GM21737 (cell line): ENCODE results near the gene SMARCAL1.
"Not testable (repeated sequence)": the region's sequence is repeated elsewhere in the genome, so short reads cannot be mapped to it uniquely, and the experiment has no call there.

Experiments used
- ATAC-seq: cut with Tn5 transposase; IDR thresholded peaks from one replicate; pipeline ENCODE4 v1.9.1; 2021; ENCODE audit warnings: mild to moderate bottlenecking, moderate library complexity; ENCODE audit not compliant: unreplicated experiment

SMARCAL1 gene

DNA sequence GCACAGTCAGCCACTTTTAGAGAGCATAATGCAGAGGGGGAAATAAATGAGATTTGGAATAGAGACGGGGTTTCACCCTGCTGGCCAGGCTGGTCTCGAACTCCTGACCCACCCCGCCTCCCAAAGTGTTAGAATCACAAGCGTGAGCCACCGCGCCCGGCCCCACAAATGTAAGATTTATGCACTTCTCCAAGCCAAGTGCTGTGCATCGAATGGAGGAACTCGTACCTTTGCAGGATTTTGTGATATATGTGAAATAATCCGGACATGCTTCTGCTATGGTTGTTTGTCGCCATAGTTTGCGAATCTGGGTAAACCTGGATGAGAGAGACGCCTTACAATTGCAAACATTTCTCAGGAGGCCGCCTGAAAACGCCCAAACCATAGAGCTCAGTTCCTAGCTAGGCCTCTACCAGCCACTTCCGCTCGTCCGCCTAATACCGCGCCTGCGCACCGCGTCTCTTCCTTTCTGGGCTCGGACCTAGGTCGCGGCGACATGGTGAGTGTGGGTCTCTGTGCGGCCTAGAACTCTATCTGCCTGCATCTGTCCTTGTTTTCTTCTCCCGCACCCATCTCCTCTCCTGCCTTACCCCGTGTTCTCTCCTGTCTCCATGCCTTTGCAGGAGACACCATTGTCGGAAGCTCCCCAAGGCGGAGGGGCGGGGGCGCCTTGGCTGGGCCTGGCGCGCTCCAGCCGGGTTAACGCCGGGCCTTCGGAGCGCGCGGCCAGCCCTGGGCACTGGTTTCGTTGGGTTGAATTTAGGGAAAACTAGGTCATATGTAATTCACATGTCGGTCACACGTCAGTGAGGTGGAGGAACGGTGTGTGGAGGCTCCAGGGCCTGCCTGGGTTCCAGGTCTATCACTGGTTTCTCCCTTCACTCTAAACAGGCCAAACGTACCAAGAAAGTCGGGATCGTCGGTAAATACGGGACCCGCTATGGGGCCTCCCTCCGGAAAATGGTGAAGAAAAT, 86.4 kb downstream of the SMARCAL1 start, which contains the start of gene RPL37A:
TSS of gene RPL37A (plus strand) at position 466 of the 974 bp plus-strand sequence. CDS start at position 497, 31 bp downstream.
- ATAC-seq = peak; percentile 90

DNA sequence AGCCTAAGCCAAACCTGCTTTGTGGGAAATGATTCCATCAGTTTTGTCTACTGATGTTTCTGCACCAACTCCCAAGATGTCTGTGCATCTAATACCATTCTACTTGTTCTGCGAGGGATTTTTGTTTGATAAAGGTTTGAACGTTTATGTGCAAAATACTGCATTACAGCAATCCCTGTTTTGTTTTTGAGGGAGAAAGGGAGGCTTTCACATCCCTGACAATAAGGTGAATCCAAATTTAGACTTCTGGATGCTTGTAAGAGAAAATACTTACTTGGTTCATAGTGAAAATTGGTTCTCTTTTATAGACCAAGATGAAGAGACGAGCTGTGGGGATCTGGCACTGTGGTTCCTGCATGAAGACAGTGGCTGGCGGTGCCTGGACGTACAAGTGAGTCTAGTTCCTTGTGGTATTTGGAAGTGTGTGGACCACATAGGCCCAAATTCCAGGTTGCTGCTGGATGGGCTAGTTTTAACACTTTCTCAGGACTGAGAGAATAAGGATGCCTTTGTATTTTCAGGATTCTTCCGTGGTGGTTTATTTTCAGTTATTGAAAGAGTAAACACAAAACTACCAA, 87.4 kb downstream of the SMARCAL1 start:
- no peak for ATAC-seq

DNA sequence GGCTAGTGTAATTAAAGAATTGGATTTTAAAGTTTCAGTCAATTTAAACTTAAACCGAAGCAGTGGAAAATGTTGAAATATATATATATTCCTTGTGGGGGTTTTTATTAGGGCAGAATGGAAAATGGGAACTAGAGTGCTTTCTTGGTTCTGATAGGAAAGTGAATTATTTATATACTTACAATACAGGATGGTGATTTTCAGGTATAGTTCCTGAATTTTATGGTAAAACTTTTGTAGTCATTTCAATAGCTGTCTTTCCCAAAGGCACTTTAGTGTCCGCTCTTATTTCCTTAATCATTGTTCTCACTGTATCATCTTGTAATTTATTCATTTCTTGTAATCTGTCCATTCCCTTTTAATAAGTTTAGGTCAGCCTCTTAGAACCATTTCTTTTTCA, 88.3 kb downstream of the SMARCAL1 start:
- no peak for ATAC-seq

DNA sequence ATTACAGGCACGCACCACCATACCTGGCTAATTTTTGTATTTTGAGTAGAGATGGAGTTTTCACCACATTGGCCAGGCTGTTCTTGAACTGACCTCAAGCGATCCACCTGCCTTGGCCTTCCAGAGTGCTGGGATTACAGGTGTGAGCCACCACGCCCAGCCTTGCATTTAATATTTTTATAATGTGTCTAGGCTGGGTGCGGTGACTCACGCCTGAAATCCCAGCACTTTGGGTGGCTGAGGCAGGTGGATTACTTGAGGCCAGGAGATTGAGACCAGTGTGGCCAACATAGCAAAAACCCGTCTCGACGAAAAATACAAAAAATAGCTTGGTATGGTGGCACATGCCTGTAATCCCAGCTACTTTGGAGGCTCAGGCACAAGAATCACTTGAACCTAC, 89.6 kb downstream of the SMARCAL1 start:
- no peak for ATAC-seq

DNA sequence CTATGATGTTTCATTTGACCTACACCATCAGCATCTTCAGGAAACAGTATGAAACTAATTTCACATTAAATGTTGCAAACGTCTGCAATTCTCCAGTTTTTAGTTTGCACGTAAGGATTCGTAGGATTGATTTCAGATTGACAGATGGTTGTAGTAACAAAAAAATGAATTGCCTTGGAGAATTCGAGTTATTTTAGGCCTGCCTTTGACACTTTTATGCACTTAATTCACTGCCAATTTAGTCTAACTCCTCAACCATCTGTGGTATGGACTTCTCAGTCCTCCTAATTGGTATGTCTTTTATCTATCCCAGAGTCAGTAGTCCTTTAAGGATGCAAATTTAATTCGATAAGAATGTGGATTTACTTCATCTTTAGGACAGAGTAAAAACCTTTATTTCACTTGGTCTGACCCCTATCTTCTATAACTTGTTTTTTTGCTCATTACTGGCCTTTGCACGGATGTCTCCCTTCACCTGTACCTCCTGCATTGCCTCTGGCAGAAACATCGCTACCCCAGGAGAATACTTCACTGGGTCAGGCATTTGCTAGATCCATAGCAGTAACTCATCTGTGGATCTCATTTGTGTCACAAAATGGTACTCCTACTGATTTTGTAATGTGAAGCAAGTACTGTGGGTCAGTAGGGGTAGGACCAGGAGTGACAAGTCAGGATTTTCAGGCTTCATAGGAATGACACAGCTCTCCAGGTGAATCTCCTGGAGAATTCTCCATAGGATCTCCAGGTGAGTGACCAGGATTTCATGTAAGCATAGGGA, 90.3 kb downstream of the SMARCAL1 start:
- no peak for ATAC-seq

DNA sequence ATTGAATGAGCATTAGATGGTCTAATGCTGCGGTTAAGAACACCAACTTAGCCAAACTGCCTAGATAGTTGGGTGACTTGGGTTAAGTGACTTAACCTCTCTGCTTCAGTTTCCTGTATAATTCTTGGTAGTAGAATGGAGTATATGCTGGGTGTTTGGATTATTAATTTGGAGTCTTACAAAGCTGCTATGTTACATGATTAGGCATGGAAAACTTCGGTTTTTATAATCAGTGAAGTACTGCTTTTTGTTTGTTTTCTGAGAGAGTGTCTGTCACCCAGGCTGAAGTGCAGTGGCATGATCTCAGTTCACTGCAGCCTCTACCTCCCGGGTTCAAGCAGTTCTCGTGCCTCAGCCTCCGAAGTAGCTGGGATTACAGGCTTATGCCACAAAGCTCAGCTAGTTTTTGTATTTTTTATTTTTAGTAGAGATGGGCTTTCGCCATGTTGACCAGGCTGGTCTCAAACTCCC, 90.9 kb downstream of the SMARCAL1 start:
- ATAC-seq = no peak

DNA sequence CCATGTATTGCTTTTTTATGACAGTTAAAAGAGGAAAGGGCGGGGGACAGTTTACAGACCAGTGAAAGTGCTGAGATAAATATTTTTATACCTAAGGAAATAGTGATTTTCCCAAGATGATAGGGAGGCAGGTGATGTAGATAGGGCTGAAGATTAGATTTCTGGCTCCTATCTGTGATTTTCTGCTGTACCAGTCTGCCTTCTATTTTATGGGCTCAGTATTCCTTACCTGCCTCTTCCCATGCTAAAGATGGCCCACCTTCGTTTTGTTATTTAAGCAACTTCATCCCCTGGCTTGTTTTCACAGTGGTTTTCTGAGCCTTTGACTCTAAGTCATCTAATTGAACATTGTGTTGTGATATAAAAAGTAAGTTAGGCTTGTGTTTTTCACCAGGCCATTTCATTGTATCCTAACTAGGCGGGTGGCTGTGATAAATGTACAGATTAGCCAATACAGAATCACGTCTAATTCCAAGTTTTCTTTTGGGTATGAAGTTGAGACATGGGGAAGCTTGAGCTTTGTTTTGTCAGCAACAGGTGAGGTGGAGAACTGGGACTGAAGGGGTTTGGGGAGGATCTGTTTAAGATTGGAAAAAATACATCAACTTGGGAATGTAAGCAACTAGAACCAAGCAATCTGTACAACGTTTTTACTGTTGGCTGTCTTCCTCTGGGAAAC, 91.6 kb downstream of the SMARCAL1 start:
- ATAC-seq = no peak

DNA sequence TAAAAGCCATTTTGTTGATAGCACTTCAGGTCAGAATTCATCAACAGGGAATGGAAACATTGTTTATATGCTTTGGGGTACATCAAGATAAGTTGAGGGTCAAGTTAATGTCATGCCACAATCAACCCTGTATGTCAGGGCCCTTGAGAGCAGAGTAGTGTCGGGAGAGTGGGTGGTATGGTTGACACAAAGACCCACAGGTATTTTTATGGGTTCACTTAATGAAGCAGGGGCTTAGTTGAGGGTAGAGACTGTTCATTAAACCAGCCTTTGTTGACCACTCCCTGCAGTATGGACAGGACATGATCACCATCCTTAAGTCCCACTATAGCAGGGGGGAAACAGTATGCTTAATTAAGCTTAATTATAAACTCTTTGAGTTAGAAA, 92.1 kb downstream of the SMARCAL1 start:
- no peak for ATAC-seq

DNA sequence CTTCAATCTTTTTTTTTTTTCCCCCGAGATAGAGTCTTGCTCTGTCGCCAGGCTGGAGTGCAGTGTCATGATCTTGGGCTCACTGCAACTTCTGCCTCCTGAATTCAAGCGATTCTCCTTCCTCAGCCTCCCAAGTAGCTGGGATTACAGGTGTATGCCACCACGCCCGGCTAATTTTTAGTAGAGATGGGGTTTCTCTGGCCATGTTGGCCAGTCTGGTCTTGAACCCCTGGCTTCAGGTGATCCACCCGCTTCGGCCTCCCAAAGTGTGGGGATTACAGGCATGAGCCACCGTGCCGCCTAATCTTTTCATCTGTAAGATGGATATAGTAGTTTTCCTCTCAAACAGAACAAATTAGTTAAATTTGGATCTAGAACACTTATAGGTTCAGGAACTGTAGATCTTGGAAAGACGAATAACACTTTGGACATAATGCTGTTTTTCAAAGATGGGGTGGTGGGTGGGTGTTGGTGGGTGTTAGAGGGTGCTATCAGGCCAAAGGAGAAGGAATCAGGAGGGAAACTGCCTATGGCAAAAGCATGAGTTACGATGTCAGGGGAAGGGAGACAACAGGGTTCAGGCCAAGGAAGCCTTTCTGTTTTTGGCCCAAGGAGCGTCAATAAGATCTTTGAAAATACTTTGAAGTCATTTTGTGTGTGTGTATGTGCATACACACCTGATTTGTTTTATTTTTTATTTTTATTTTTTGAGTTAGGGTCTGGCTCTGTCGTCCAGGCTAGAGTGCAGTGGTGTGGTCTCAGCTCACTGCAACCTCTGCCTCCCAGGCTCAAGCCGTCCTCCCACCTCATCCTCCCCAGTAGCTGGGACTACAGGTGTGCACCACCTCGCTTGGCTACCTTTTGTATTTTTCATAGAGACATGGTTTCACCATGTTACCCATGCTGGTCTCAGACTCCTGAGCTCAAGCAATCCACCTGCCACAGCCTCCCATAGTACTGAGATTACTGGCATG, 93.1 kb downstream of the SMARCAL1 start:
- ATAC-seq = no peak

DNA sequence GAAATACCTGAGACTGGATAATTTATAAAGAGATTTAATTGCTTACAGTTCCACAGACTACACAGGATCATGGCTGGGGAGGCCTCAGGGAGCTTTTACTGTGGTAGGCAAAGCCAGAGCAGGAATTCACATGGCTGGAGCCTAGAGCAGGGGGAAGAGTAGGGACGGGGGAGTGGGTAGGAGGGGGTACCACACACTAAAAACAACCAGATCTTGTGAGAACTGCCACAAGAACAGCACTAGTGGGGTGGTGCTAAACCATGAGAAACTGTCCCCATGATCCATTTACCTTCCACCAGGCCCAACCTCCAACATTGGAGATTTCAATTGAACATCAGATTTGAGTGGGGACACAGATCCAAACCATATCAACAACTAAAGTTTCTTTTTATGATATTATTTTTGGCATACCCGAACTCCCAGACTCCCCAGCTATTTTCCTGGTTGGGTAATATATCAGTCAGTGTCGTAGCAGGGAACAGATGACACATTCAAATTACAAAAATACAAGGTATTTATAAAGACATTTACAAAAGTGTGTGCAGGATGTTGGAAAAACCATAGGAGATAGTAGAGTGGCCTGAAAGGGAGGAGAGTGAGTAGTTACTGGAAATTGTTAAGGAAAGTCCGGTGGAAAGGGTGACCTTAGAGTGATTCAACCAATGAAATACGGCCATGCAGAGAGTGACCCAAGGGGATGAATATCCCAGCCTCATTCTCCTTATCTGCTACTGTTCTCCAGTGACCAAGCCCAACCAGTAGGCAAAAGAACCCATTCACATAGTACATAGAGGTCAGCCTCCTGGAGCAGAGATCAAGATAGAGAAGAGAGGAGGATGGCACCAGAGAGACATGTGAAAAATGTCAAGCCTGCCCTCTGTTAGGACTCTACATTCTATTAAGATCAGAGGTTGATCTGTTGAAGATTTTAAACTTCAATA, 95.2 kb downstream of the SMARCAL1 start:
- ATAC-seq = no peak

DNA sequence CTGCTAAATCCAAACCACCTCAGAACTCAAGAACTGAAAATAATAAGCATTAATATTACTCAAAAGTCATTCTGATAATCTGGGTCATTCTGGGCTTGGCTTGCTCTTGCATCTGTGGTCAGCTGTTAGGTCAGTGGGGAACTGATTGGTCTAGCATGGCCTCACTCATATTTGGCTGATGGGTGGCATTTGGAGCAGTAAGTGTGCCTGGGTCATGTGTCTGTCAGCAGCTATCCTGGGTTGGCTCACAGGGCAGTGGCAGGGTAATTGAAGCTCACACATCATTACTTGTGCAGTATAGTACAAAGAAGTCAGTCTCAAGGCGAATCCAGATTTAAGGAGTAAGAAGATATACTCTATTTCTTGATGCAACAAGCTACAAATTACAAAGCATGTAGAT, 95.9 kb downstream of the SMARCAL1 start:
- ATAC-seq = no peak

DNA sequence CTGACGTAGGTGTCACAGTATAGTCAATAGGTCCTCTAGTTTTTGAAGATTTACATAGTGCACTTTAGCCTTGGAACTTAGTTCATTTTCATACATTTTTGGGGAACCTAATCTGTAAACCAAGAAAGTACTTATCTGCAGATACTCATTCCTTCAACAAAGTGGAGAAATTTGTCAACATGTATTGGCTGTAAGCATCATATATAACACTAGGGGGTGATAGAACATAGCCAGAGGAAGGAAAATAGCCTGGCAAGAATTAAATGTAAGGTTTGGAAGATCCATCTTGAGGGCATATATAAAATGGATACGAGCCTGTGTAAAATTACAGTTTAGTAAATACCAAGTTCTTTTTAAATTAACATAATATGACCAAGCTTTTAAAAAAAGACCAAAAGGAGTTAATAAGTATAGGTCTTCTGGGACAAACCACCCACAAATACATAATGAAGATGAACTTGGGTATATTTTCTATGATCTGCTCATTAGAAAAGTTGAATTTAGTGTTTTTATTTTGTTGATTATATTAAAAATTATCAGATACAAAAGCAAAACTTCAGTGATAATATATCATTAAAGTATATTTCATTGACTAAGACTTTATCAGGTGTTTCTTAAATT, 104.6 kb downstream of the SMARCAL1 start:
- no peak for ATAC-seq

DNA sequence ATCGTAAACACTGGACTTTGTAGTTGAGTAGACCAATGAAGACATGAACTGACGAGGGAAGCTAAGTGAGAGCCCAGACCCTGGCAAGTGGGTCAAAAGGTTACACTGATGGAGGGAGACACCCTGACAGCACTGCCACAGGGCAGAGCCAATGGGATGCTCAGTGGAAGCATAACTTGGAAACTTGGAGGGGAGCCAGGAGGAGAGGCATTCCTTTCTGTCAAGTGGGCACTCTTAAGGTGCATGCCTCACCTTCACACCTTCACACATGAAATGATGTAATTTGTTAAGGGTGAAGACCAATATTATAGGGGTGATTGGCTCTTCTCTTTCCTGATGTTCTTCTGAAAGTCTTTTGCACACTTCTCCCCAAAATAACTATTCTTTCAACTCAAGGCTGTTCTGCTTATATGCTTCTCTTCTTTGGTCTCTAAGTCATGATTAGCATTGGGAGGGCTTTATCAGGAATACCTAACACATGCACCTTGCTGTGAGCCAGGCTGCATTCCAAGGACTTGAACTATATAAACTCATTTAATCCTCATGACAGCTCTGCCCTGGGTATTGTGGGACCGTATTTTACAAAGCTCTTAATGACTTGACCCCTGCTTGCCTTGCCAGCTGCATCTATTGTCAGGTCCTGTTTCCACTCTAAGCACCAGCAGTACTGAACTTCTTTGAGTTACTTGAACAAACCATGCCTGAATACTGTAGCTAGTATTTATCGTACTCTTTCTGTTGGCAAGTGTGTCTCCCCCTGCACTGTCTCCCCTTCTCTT, 105.4 kb downstream of the SMARCAL1 start:
- ATAC-seq = no peak

DNA sequence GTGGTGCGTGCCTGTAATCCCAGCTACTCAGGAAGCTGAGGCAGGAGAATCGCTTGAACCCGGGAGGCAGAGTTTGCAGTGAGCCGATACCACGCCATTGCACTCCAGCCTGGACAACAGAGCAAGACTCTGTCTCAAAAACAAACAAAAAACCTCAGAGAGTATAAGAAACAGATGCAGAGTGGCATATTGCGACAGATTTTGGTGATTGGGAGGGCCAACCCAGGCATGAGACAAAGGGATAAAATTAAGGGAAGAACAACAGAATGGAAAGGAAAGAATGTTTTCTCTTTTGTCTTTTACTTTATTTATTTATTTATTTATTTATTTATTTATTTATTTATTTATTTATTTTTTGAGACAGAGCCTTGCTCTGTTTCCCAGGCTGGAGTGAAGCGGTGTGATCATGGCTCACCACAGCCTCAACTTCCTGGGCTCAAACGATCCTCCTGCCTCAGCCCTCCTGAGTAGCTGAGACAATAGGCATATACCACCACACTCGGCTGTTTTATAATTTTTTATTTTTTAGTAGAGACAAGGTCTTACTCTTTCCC, 106.4 kb downstream of the SMARCAL1 start:
- ATAC-seq = not testable (repeated sequence)

DNA sequence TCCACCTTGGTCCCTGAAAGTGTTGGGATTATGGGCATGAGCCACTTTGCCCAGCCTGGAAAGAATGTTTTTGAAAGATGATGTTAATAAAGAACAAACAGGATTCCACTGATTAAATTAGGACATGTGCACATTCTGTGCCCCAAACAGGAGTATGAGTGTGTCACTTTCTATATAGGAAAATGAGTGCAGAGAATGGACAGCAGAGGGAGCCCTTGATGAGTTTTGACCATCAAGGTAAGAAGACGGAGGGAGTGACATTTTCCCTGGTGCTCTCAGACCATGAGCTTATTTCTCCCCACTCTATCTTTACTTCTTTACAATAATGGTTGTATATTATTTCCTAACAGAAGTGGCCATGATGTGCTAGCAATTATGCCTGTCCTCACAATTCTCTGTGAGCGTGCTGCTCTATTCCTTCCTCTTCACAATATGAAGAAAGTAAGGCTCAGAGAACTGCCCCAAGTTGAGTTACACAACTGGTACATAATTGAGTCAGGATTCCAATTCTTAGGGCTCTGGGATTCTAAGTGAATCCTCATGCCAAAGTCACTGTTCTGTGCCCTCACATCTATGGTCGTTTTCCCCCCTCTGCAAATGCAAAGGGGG, 107.0 kb downstream of the SMARCAL1 start:
- no peak for ATAC-seq

DNA sequence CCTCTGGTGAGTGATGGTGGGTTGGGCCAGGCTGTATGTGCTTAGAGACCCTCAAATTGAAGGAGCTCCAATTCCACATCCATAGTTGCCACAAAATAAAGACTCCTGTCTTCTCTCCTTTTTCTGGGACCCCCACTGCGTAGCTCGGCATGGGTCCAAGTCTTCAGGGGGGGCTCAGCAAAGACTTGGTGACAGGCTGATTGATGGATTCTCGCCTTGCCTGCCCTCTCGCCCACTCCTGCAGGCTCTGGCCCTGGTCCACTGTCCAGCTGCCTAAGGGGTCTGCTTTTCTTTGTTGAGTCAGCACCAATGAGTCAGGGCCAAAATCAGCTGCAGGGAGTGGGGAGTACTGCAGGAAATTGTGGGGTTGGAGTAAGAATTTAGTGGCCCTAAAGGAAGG, 107.8 kb downstream of the SMARCAL1 start:
- ATAC-seq = no peak
